BLaER1 (cell line): Measurements from ENCODE around the gene HIVEP3.
A peak's percentile ranks its signal among the peaks of the same experiment; 100 is the strongest.

Experiments
- H3K27ac ChIP-seq: shearing (Covaris generic); formaldehyde crosslinking; 2 replicates; pipeline ENCODE4 v1.8.1; 2022
- H3K27me3 ChIP-seq: shearing (Covaris generic); formaldehyde crosslinking; 2 replicates; pipeline ENCODE4 v1.8.1; 2022
- H3K36me3 ChIP-seq: shearing (Covaris generic); formaldehyde crosslinking; 2 replicates; pipeline ENCODE4 v1.8.1; 2022
- H3K4me1 ChIP-seq: shearing (Covaris generic); formaldehyde crosslinking; 2 replicates; pipeline ENCODE4 v1.8.1; 2022
- H3K4me2 ChIP-seq: shearing (Covaris generic); formaldehyde crosslinking; 2 replicates; pipeline ENCODE4 v1.8.1; 2022
- H3K4me3 ChIP-seq: shearing (Covaris generic); formaldehyde crosslinking; 2 replicates; pipeline ENCODE4 v1.8.1; 2022
- H3K9ac ChIP-seq: shearing (Covaris generic); formaldehyde crosslinking; 2 replicates; pipeline ENCODE4 v1.8.1; 2022
- H3K9me3 ChIP-seq: shearing (Covaris generic); formaldehyde crosslinking; 2 replicates; pipeline ENCODE4 v1.8.1; 2022
- H4K20me1 ChIP-seq: shearing (Covaris generic); formaldehyde crosslinking; 2 replicates; pipeline ENCODE4 v1.8.1; 2022
- Cebpa-rat ChIP-seq: shearing (Covaris generic); IDR thresholded peaks from 2 replicates; pipeline ENCODE4 v1.8.1; 2022

The HIVEP3 gene

GRCh38 chr1:41884256-41885230 is 34.2 kb downstream of the HIVEP3 start:
- Histone ChIP-seq H3K9ac (no peak overlapping the region), H3K4me1 (peaks cover 15% of the 10 kb centered on the region)

GRCh38 chr1:41883507-41883906 is 35.2 kb downstream of the HIVEP3 start:
- no peak overlapping the region for H3K9ac ChIP-seq
- H4K20me1 ChIP-seq, result no peaks in the 10 kb centered on the region
- H3K27me3 ChIP-seq, result no peaks in the 10 kb centered on the region
- no peak overlapping the region for H3K27ac ChIP-seq
- no peaks in the 10 kb centered on the region for H3K9me3 ChIP-seq
- H3K4me2 ChIP-seq, result no peak overlapping the region
- H3K4me3 ChIP-seq, result no peak overlapping the region
- H3K36me3 ChIP-seq, result no peaks in the 10 kb centered on the region
- no peak for TF ChIP-seq Cebpa-rat
- H3K4me1 ChIP-seq, result peaks cover 15% of the 10 kb centered on the region

More at GRCh38 chr1:41884256-41885230, 34.2 kb downstream of the HIVEP3 start:
- H4K20me1 ChIP-seq, result no peaks in the 10 kb centered on the region
- no peak overlapping the region for H3K27ac ChIP-seq
- H3K9me3 ChIP-seq, result no peaks in the 10 kb centered on the region
- no peak for TF ChIP-seq Cebpa-rat
- H3K4me3 ChIP-seq, result no peak overlapping the region
- H3K4me2 ChIP-seq, result no peak overlapping the region
- H3K36me3 ChIP-seq, result no peaks in the 10 kb centered on the region
- no peaks in the 10 kb centered on the region for H3K27me3 ChIP-seq

DNA sequence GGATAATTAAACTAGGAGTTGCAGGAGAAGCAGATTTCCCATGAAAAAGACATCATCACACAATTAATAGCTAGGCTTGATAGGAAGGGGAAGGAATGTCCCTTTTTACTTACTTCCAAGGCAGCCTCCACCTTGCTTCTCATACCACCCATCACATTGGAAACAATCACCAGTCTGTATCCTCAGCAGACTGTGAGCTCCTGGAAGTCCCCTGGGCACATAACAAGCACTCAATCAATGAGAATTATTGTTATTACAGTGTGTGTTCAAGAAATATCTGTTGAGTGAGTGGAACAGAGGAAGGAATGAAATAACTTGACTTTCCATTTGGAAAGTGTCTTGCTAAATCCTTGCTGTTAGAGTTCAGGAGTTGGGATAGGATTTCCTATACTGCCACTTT is 36.2 kb downstream of the HIVEP3 start:
- Histone ChIP-seq H3K4me2 (peak overlapping the region; percentile 47), H3K9ac (no peak overlapping the region), H3K27me3 (no peaks in the 10 kb centered on the region), H3K4me3 (no peak overlapping the region), H3K9me3 (no peaks in the 10 kb centered on the region), H3K4me1 (peaks cover 15% of the 10 kb centered on the region), H4K20me1 (no peaks in the 10 kb centered on the region), H3K36me3 (no peaks in the 10 kb centered on the region), H3K27ac (no peak overlapping the region)
- no peak for TF ChIP-seq Cebpa-rat

DNA sequence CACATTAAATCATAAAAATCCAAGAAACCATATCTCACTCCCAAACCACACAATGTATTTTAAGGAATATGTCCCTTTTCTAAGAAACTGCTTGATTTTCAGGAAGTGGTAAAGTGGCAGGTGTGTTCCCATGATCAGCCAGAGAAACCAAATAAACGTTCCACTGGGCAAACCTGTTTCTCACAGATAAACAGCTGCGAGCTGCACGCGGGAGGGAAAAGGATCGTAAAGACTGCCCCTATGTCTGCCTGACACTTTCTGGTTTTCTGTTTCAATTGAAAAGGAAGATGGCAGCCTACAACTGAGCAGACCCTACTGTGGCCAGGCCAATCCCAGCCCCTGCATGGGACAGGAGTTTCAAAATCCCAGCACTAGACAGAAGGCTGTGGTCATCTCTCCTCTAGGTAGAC is 36.6 kb downstream of the HIVEP3 start:
- Histone ChIP-seq H4K20me1 (no peaks in the 10 kb centered on the region), H3K9ac (no peak overlapping the region), H3K4me1 (peaks cover 15% of the 10 kb centered on the region), H3K4me2 (peak overlapping the region; percentile 47), H3K27me3 (no peaks in the 10 kb centered on the region), H3K36me3 (no peaks in the 10 kb centered on the region), H3K9me3 (no peaks in the 10 kb centered on the region), H3K4me3 (no peak overlapping the region), H3K27ac (no peak overlapping the region)
- no peak for TF ChIP-seq Cebpa-rat

DNA sequence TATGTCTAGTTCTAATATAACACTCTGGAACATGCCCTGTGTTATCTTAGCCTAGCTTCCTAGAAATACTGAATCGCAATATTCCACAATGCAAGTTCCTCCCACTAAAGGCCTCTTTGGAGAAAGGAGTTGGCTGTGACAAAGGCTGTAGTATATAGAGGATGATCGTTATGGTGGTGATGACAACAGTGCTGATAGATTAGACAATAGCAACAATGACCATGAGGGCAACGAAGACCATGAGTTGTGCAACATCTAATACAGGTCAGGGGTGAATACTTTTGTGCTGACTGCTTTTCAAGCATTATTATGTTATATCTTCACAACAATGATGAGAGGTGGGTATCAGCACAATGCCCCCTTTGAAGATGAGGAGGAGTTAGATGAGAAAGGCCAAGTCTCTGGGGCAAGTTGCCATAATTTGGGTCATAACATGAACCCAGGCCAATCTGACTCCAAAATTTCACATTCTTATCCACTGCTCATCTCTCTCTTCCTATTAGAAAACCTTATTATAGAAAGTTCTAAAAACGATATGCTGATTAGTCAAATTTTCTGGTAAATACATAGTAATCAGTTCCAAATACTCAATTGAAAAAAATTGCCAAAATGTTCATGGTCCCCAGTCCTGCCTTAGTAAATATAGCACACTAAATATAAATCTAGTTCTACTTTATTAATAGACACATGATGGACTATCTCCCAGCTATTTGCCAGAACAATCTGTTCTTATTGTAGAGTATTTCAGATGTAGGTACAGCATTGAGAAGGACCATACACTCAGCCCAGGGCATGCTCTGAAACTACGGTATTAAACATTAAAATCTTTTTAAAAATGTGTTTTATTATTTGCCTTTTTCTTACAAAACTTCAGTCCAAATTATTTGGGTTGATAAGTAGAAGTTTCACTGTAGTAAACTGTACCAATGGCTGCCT is 37.5 kb downstream of the HIVEP3 start:
- no peaks in the 10 kb centered on the region for H3K9me3 ChIP-seq
- no peaks in the 10 kb centered on the region for H3K36me3 ChIP-seq
- TF ChIP-seq Cebpa-rat, result no peak
- H3K4me2 ChIP-seq, result peak overlapping the region; percentile 47
- H3K4me1 ChIP-seq, result peaks cover 15% of the 10 kb centered on the region
- H3K4me3 ChIP-seq, result no peak overlapping the region
- no peaks in the 10 kb centered on the region for H4K20me1 ChIP-seq
- H3K27ac ChIP-seq, result no peak overlapping the region
- no peaks in the 10 kb centered on the region for H3K27me3 ChIP-seq
- H3K9ac ChIP-seq, result no peak overlapping the region

DNA sequence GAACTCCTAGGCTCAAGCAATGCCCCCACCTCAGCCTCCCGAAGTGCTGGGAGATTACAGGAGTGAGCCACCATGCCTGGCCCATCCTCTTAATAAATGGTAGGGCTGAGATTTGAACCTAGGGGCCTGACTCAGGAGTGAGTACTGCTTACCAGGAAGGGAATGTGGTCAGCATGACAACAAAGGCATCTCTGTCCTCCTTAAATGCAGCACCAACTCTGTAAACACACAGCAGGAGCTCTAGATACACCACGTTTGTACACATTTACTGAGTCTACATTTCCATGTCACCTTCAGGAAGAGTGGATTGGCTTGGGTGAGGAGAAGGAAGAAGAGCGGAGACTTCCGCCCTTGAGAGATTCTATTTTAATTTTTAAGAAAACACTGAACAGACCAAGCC is 38.5 kb downstream of the HIVEP3 start:
- H3K27ac ChIP-seq, result no peak overlapping the region
- H3K9ac ChIP-seq, result no peak overlapping the region
- no peak for TF ChIP-seq Cebpa-rat
- H4K20me1 ChIP-seq, result no peaks in the 10 kb centered on the region
- no peak overlapping the region for H3K4me2 ChIP-seq
- no peaks in the 10 kb centered on the region for H3K27me3 ChIP-seq
- H3K9me3 ChIP-seq, result no peaks in the 10 kb centered on the region
- H3K4me1 ChIP-seq, result peaks cover 15% of the 10 kb centered on the region
- no peak overlapping the region for H3K4me3 ChIP-seq
- no peaks in the 10 kb centered on the region for H3K36me3 ChIP-seq

DNA sequence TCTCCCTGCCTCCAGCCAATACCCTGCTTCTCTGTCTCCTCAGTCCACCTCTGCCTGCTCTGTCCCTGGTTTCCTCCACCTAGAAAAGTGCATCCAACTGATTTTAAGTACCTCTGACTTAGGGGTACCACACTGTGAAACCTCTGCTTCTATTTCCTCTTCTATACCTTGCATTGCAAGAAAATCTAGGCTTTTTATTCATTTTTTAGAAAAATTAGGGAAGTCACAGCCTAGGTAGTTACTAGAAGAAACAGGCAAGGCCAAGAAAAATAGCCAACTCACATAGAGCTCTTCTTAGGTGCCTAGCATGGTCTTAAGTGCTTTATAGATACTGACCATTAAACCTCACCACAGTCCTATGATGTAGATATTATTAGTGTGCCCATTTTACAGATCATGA is 39.1 kb downstream of the HIVEP3 start:
- no peaks in the 10 kb centered on the region for H3K36me3 ChIP-seq
- H3K9me3 ChIP-seq, result no peaks in the 10 kb centered on the region
- no peak overlapping the region for H3K27ac ChIP-seq
- no peak overlapping the region for H3K4me3 ChIP-seq
- no peak overlapping the region for H3K4me2 ChIP-seq
- TF ChIP-seq Cebpa-rat, result no peak
- H3K27me3 ChIP-seq, result no peaks in the 10 kb centered on the region
- H3K4me1 ChIP-seq, result peaks cover 15% of the 10 kb centered on the region
- no peak overlapping the region for H3K9ac ChIP-seq
- no peaks in the 10 kb centered on the region for H4K20me1 ChIP-seq

- no peak overlapping the region for H3K9ac ChIP-seq
- H3K36me3 ChIP-seq, result no peaks in the 10 kb centered on the region
- H4K20me1 ChIP-seq, result no peaks in the 10 kb centered on the region
- peaks cover 15% of the 10 kb centered on the region for H3K4me1 ChIP-seq
- no peak overlapping the region for H3K4me3 ChIP-seq
- H3K27me3 ChIP-seq, result no peaks in the 10 kb centered on the region
- TF ChIP-seq Cebpa-rat, result no peak
- H3K27ac ChIP-seq, result no peak overlapping the region
- H3K9me3 ChIP-seq, result no peaks in the 10 kb centered on the region
- no peak overlapping the region for H3K4me2 ChIP-seq
These were observed 39.8 kb downstream of the HIVEP3 start for GRCh38 chr1:41878911-41879310.

- Histone ChIP-seq H3K4me3 (no peak overlapping the region), H3K27me3 (no peaks in the 10 kb centered on the region), H3K4me1 (peaks cover 15% of the 10 kb centered on the region), H4K20me1 (no peaks in the 10 kb centered on the region), H3K9ac (no peak overlapping the region), H3K9me3 (no peaks in the 10 kb centered on the region), H3K4me2 (no peak overlapping the region), H3K27ac (no peak overlapping the region), H3K36me3 (no peaks in the 10 kb centered on the region)
- no peak for TF ChIP-seq Cebpa-rat
These were observed 40.2 kb downstream of the HIVEP3 start for GRCh38 chr1:41878495-41878894.
